A549 (cell line): ENCODE results near the gene TAS2R50. TPM values are rescaled to one million over a fixed set of nuclear protein-coding genes. Genes with fewer than 3 reads are reported as not detected.

Experiments used
- ATAC-seq, 2 experiments: fragments of 200-7000 bp in 1 of 2; fragments of >200 bp in 1 of 2; cut with Nextera tagmentation in 1 of 2; cut with Tn5 transposase in 1 of 2; 3 replicates each; pipeline versions ENCODE4 v1.8.0 to v1.9.1; 2018 to 2020; ENCODE audit warnings: mild to moderate bottlenecking in 1 of 2, moderate library complexity in 1 of 2
- CTCF ChIA-PET: fragments of 300-600 bp; sonication (Branson Sonifier 250); formaldehyde crosslinking; extraction: SDS; loops from one replicate; lab custom pipeline; 2021; ENCODE audit warnings: antibody characterized with exemption, inconsistent platforms; lab: Yijun Ruan, JAX
- POLR2A ChIA-PET: fragments of 350-600 bp; formaldehyde crosslinking; extraction: SDS; loops from one replicate; lab custom pipeline; 2021; ENCODE audit warnings: antibody characterized with exemption, inconsistent platforms; lab: Yijun Ruan, JAX
- DNase-seq, 2 experiments: peaks; one replicate each; pipeline versions ENCODE4 v3.0.0 to v3.0.0-alpha.2; 2011 to 2016; ENCODE audit warnings: low read depth in 1 of 2, low spot score in 1 of 2
- FAIRE-seq: peaks from 2 replicates; lab custom pipeline; 2011; peaks lifted over from hg19 to GRCh38; lab: Jason Lieb, UNC
- H3K27ac ChIP-seq, 2 experiments: fragments of >200 bp; sonication (Bioruptor Twin); formaldehyde crosslinking; 3 replicates each; pipeline ENCODE4 v1.5.1; 2016 to 2017
- H3K4me1 ChIP-seq: fragments of >200 bp; sonication (Bioruptor Twin); formaldehyde crosslinking; 3 replicates; pipeline ENCODE4 v1.6.1; 2016
- H3K4me2 ChIP-seq: fragments of >200 bp; sonication (Bioruptor Twin); formaldehyde crosslinking; 3 replicates; pipeline ENCODE4 v1.6.1; 2016
- H3K4me3 ChIP-seq: fragments of >200 bp; sonication (Bioruptor Twin); formaldehyde crosslinking; 3 replicates; pipeline ENCODE4 v1.5.1; 2016
- H3K9me3 ChIP-seq: fragments of >200 bp; sonication (Bioruptor Twin); formaldehyde crosslinking; 3 replicates; pipeline ENCODE4 v1.6.1; 2016
- CEBPB ChIP-seq, 2 experiments: fragments of >200 bp in 1 of 2; sonication (Bioruptor Twin) in 1 of 2; formaldehyde crosslinking in 1 of 2; IDR thresholded peaks; 2 replicates each; pipeline ENCODE4 v1.6.1; 2012 to 2016
- CHD2 ChIP-seq: fragments of 150-350 bp; IDR thresholded peaks from 2 replicates; pipeline ENCODE4 v1.6.1; 2014; ENCODE audit warnings: low read length; ENCODE audit not compliant: partially characterized antibody
- CTCF ChIP-seq: fragments of >200 bp; sonication (Bioruptor Twin); formaldehyde crosslinking; IDR thresholded peaks from 3 replicates; pipeline ENCODE4 v1.5.1; 2016
- E2F6 ChIP-seq: IDR thresholded peaks from 2 replicates; pipeline ENCODE4 v1.6.1; 2012; ENCODE audit warnings: low read depth, borderline replicate concordance
- FOSB ChIP-seq: fragments of 250-450 bp; sonication (Bioruptor Pico); IDR thresholded peaks from 2 replicates; pipeline ENCODE4 v1.5.0; 2020; ENCODE audit warnings: mild to moderate bottlenecking, moderate library complexity
- FOSL2 ChIP-seq, 2 experiments: fragments of 450-650 bp in 1 of 2; fragments of >200 bp in 1 of 2; sonication (Bioruptor Twin) in 1 of 2; formaldehyde crosslinking; IDR thresholded peaks; 2 replicates each; pipeline versions ENCODE4 v1.5.0 to v1.6.1; 2016 to 2020; ENCODE audit warnings: mild to moderate bottlenecking in 1 of 2, moderate library complexity in 1 of 2
- GATA3 ChIP-seq: IDR thresholded peaks from 2 replicates; pipeline ENCODE4 v1.6.1; 2012; ENCODE audit warnings: borderline replicate concordance
- HES2 ChIP-seq: fragments of >200 bp; sonication (Bioruptor Twin); formaldehyde crosslinking; IDR thresholded peaks from 2 replicates; pipeline ENCODE4 v1.6.1; 2016
- JUN ChIP-seq, 2 experiments: fragments of >200 bp; sonication (Bioruptor Twin); formaldehyde crosslinking; IDR thresholded peaks; 2 replicates in 1 of 2; 3 replicates in 1 of 2; pipeline ENCODE4 v1.6.1; 2016 to 2017
- KDM1A ChIP-seq: fragments of 200-600 bp; sonication (generic); IDR thresholded peaks from 2 replicates; pipeline ENCODE4 v1.6.1; 2016; ENCODE audit warnings: low read depth, mild to moderate bottlenecking
- KDM5A ChIP-seq: fragments of 200-600 bp; sonication (generic); IDR thresholded peaks from 2 replicates; pipeline ENCODE4 v1.6.1; 2016; ENCODE audit warnings: antibody characterized with exemption, mild to moderate bottlenecking
- MAFK ChIP-seq: fragments of 450-650 bp; IDR thresholded peaks from 2 replicates; pipeline ENCODE4 v1.6.1; 2014; ENCODE audit not compliant: partially characterized antibody
- MAX ChIP-seq: IDR thresholded peaks from 2 replicates; pipeline ENCODE4 v1.6.1; 2012
- MAZ ChIP-seq: fragments of 150-350 bp; IDR thresholded peaks from 2 replicates; pipeline ENCODE4 v1.6.1; 2014; ENCODE audit warnings: antibody characterized with exemption, low read depth, low read length, borderline replicate concordance
- MYC ChIP-seq: IDR thresholded peaks from 2 replicates; pipeline ENCODE4 v1.6.1; 2012; ENCODE audit warnings: mild to moderate bottlenecking, inconsistent platforms, low read length, improper control_type of control experiment, borderline replicate concordance
- NFE2L2 ChIP-seq: fragments of 150-350 bp; conservative IDR thresholded peaks from 2 replicates; pipeline ENCODE4 v1.6.1; 2014; ENCODE audit warnings: low read length
- POLR2A ChIP-seq: IDR thresholded peaks from 2 replicates; pipeline ENCODE4 v1.6.1; 2012; ENCODE audit warnings: mild to moderate bottlenecking, low read length
- REST ChIP-seq: fragments of 200-600 bp; sonication (generic); IDR thresholded peaks from 2 replicates; pipeline ENCODE4 v1.6.1; 2016; ENCODE audit warnings: antibody characterized with exemption, mild to moderate bottlenecking, moderate library complexity
- RFX5 ChIP-seq: fragments of 450-650 bp; IDR thresholded peaks from 2 replicates; pipeline ENCODE4 v1.7.1; 2014; ENCODE audit warnings: antibody characterized with exemption, mild to moderate bottlenecking, moderate library complexity
- SMC3 ChIP-seq: fragments of >200 bp; sonication (Bioruptor Twin); formaldehyde crosslinking; IDR thresholded peaks from 3 replicates; pipeline ENCODE4 v1.6.1; 2018; ENCODE audit warnings: inconsistent platforms
- TP53 ChIP-seq: fragments of 250-450 bp; sonication (Bioruptor Pico); IDR thresholded peaks from 2 replicates; pipeline ENCODE4 v1.5.0; 2021; ENCODE audit warnings: mild to moderate bottlenecking, moderate library complexity
- ZFP36 ChIP-seq: fragments of 450-650 bp; IDR thresholded peaks from 2 replicates; pipeline ENCODE4 v1.6.1; 2014; ENCODE audit warnings: borderline replicate concordance; ENCODE audit not compliant: partially characterized antibody
- ZSCAN20 ChIP-seq: fragments of 250-450 bp; sonication (Bioruptor Pico); IDR thresholded peaks from 2 replicates; pipeline ENCODE4 v1.8.0; 2022; ENCODE audit warnings: mild to moderate bottlenecking, moderate library complexity
- WGBS: methylation state at CpG from one replicate; pipeline ENCODE4 v1.1.6; 2017; ENCODE audit errors: missing lambda C conversion rate; 5-methylcytosine and 5-hydroxymethylcytosine counted together
- polyA plus RNA-seq, 4 experiments: library from polyadenylated mRNA; depleted of rRNA in 3 of 4; stranded (reverse); fragments of >200 nt; fragmentation: RNase III in 1 of 4; extraction: RNeasy Plus Mini Kit Qiagen cat#74134 plus additional on column Dnase treatment in 1 of 4; gene quantifications; 2 replicates in 3 of 4; 3 replicates in 1 of 4; pipeline ENCODE4 v1.2.3, GENCODE V29; 2011 to 2017

The TAS2R50 gene
- polyA plus RNA-seq, 2 of the 4 experiments (the other 2 are of a cell fraction), result 0.27 TPM; not detected in 1

- 91% methylated on average over 2 of the region's 2 CpGs for WGBS
- CTCF ChIA-PET, result no interaction called here
- Histone ChIP-seq H3K27ac (no peak overlapping the region), H3K4me2 (no peak overlapping the region), H3K9me3 (peaks cover 18% of the 10 kb centered on the region)
- TF ChIP-seq TP53 (no peak), MAZ (no peak), HES2 (no peak), CEBPB (IDR thresholded peaks at IDR 0.05) (no peak), GATA3 (no peak), E2F6 (no peak), CHD2 (no peak), ZSCAN20 (CRISPR knock-in tag) (no peak)
- TF ChIP-seq, all 56 proteins: peak for 0
- ATAC-seq, result no peak
- no peak for DNase-seq
- peaks cover 20% of the 10 kb centered on the region for H3K4me1 ChIP-seq
- no peak for FAIRE-seq
- POLR2A ChIA-PET, result interaction anchor here (1.4 kb wide), 1 partner anchor 228 kb away, joined by 8 read pairs; the partner anchor contains the start of gene SMIM10L1
- H3K4me3 ChIP-seq, result no peak overlapping the region
Observed at GRCh38 chr12:10943167-10943566, 43.5 kb downstream of the TAS2R50 start.

GRCh38 chr12:10941916-10942607 is 44.6 kb downstream of the TAS2R50 start:
- POLR2A ChIA-PET, result interaction anchor here (1.4 kb wide), 1 partner anchor 229 kb away, joined by 8 read pairs; the partner anchor contains the start of gene SMIM10L1
- 71% methylated on average over 4 of the region's 4 CpGs for WGBS
- CTCF ChIA-PET, result interaction anchor here (1.1 kb wide), 1 partner anchor 14 kb away, joined by 3 read pairs; no protein-coding TSS in a partner anchor
- Histone ChIP-seq H3K27ac (peak overlapping the region; percentile 25 to 79; a peak in 5 of 6 replicates), H3K4me3 (no peak overlapping the region), H3K4me1 (peaks cover 20% of the 10 kb centered on the region), H3K4me2 (peak overlapping the region; percentile 2; the same call in 1 of the 3 replicates), H3K9me3 (peaks cover 12% of the 10 kb centered on the region)
- FAIRE-seq (no peak), DNase-seq (peak in 1 of 2 experiments; percentile 59), ATAC-seq (peak; percentile 68 to 78; a peak in 4 of 6 replicates)
- TF ChIP-seq SMC3 (no peak), JUN (IDR thresholded peaks at IDR 0.05) (no peak), HES2 (no peak), RFX5 (no peak), ZFP36 (no peak), CTCF (no peak), MAFK (peak; percentile 53), NFE2L2 (no peak), POLR2A (no peak), MYC (no peak), REST (no peak), KDM1A (no peak), KDM5A (no peak), FOSB (CRISPR knock-in tag) (no peak), FOSL2 (IDR thresholded peaks at IDR 0.05) (no peak), FOSL2 (CRISPR knock-in tag; IDR thresholded peaks at IDR 0.05) (peak; percentile 17; the same call in 1 of the 2 replicates), MAX (0 out of 2 replicates have a peak, but pooled peaks have one; percentile 22)
